Transverse colon (tissue), 4 donors: ENCODE data around the gene GPRIN3. TPM values are rescaled to one million over a fixed set of nuclear protein-coding genes. Genes with fewer than 3 reads are reported as not detected.

Source experiments
- DNase-seq: peaks from one replicate; pipeline ENCODE4 v3.0.0-alpha.2; 2019
- H3K27ac ChIP-seq, 4 donors: fragments of 200-600 bp; sonication (generic); 2 replicates each; pipeline ENCODE4 v1.5.1; 2016 to 2018; ENCODE audit warnings: inconsistent platforms in 4 of 4
- H3K27me3 ChIP-seq: fragments of 200-600 bp; sonication (generic); 2 replicates; pipeline ENCODE4 v1.5.1; 2017; ENCODE audit warnings: inconsistent platforms
- H3K36me3 ChIP-seq, 4 donors: fragments of 200-600 bp; sonication (generic); 2 replicates each; pipeline ENCODE4 v1.5.1; 2017 to 2019; ENCODE audit warnings: inconsistent platforms in 4 of 4
- H3K4me1 ChIP-seq, 4 donors: fragments of 200-600 bp; sonication (generic); 2 replicates each; pipeline ENCODE4 v1.5.1; 2017 to 2020; ENCODE audit warnings: inconsistent platforms in 4 of 4
- H3K4me3 ChIP-seq, 4 donors: fragments of 200-600 bp; sonication (generic); 1 replicate in 1 of 4; 2 replicates in 3 of 4; pipeline versions ENCODE4 v1.5.1 to v1.6.1; 2017 to 2019; ENCODE audit warnings: inconsistent platforms in 4 of 4
- H3K9me3 ChIP-seq, 2 donors: fragments of 200-600 bp; sonication (generic); 2 replicates each; pipeline ENCODE4 v1.5.1; 2017 to 2019; ENCODE audit warnings: inconsistent platforms in 2 of 2
- EP300 ChIP-seq: sonication (generic); formaldehyde crosslinking; IDR thresholded peaks from one replicate; pipeline ENCODE4 v1.6.1; 2017; ENCODE audit warnings: antibody characterized with exemption, low read depth
- POLR2A ChIP-seq: fragments of 450-650 bp; IDR thresholded peaks from one replicate; pipeline ENCODE4 v1.6.1; 2016; ENCODE audit warnings: antibody characterized with exemption, mild to moderate bottlenecking, moderate library complexity
- POLR2AphosphoS5 ChIP-seq, 3 donors: sonication (generic); formaldehyde crosslinking; IDR thresholded peaks; one replicate each; pipeline ENCODE4 v1.6.1; 2016; ENCODE audit warnings: antibody characterized with exemption in 3 of 3
- WGBS, 2 donors: methylation state at CpG; one replicate each; pipeline ENCODE4 v1.1.5; 2018; ENCODE audit warnings: low coverage in 1 of 2; 5-methylcytosine and 5-hydroxymethylcytosine counted together
- in situ Hi-C, 4 donors: fragments of 200-750 bp; cut with MboI; loops; one replicate each; pipeline versions ENCODE4 v1.15.0 to v1.15.1; 2017; ENCODE audit warnings: low sequenced_read_pairs in 3 of 4, low pct_ligation_motif_present in 1 of 4, low pct_unique_long_range_greater_than_20kb in 1 of 4
- intact Hi-C: fragments of 100-400 bp; cut with DNase I; formaldehyde crosslinking; loops from one replicate; pipeline ENCODE4 v1.15.1; 2023; ENCODE audit warnings: low total_unique reads
- total RNA-seq, 4 donors: library from RNA; depleted of rRNA; stranded (reverse); fragments of >200 nt; gene quantifications; one replicate each; pipeline ENCODE4 v1.1.0, GENCODE V29; 2016
- TF ChIP-seq, protein P1 (sequence below), 5 experiments: fragments of 200-600 bp in 3 of 5; fragments of 450-650 bp in 2 of 5; sonication (generic) in 3 of 5; IDR thresholded peaks; 1 replicate in 2 of 5; 2 replicates in 3 of 5; pipeline ENCODE4 v1.5.1; 2016 to 2017; ENCODE audit warnings: antibody characterized with exemption in 5 of 5, inconsistent platforms in 3 of 5, mild to moderate bottlenecking in 2 of 5, moderate library complexity in 1 of 5

Gene GPRIN3
- total RNA-seq, 4 donors from 2014 or later, result 10.1 to 21.4 (median 12.8) TPM

- Histone ChIP-seq H3K36me3 (no peaks in the 10 kb centered on the region), H3K9me3 (no peaks in the 10 kb centered on the region), H3K27ac (no peak overlapping the region), H3K4me3 (no peak overlapping the region), H3K4me1 (peaks cover 0 to 7% (median 4%) of the 10 kb centered on the region in 4 donors), H3K27me3 (no peaks in the 10 kb centered on the region)
- DNase-seq, result no peak
- intact Hi-C loops (no loop called here), in situ Hi-C loops (no loop called here)
- TF ChIP-seq POLR2AphosphoS5 (IDR thresholded peaks at IDR 0.05), result no peak
- TF ChIP-seq, protein P1, sequence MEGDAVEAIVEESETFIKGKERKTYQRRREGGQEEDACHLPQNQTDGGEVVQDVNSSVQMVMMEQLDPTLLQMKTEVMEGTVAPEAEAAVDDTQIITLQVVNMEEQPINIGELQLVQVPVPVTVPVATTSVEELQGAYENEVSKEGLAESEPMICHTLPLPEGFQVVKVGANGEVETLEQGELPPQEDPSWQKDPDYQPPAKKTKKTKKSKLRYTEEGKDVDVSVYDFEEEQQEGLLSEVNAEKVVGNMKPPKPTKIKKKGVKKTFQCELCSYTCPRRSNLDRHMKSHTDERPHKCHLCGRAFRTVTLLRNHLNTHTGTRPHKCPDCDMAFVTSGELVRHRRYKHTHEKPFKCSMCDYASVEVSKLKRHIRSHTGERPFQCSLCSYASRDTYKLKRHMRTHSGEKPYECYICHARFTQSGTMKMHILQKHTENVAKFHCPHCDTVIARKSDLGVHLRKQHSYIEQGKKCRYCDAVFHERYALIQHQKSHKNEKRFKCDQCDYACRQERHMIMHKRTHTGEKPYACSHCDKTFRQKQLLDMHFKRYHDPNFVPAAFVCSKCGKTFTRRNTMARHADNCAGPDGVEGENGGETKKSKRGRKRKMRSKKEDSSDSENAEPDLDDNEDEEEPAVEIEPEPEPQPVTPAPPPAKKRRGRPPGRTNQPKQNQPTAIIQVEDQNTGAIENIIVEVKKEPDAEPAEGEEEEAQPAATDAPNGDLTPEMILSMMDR (IDR thresholded peaks at IDR 0.05), result no peak
- no peak for TF ChIP-seq POLR2A
- no peak for TF ChIP-seq EP300
Observed at GRCh38 chr4:89334311-89334710, 26.7 kb upstream of the GPRIN3 start.

DNA sequence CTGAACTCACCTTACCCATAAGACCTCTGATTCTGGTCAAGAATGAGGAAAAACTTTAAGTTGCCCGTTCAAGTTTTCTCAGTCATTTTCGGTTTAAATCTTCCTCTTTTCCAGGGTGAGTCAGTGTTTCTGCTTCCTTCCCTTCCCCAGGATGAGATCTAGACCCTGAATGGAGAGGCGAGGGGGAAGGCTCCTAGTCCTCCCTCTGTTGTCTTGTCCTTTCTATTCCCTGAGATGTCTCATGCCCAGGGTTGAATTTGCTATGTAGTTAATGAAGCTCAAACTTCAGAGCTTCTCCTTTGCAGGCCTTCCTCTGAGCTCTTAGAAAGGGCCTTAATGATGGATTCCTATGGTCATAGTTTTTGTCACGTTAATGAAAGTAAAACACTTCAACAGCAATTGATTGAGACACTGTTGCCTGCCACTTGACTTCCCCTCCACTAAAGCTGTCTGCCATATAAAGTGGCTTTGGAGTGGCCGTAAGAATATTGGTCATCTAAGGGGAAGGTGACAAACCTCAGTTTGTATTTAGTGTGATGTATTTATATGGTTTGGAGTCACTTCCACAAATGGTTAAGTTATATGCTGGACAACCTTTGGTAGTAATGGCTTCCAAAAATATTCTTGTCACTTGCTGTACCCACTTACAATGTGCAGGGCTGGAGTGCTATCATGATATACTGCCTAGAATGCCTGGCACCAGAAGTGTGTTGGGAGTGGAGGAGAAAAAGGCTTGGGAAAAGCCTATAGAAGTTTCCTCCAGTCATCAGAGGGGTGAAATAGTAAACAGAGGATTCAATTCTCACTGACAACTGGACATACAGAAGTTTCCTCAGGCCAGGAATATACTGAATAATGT lies 24.3 kb upstream of the GPRIN3 start:
- Histone ChIP-seq H3K4me3 (no peak overlapping the region), H3K27ac (peak overlapping the region in 1 of 4 donors; percentile 19), H3K9me3 (no peaks in the 10 kb centered on the region), H3K4me1 (peaks cover 0 to 7% (median 4%) of the 10 kb centered on the region in 4 donors), H3K36me3 (no peaks in the 10 kb centered on the region), H3K27me3 (no peaks in the 10 kb centered on the region)
- in situ Hi-C loops, result no loop called here
- WGBS, 2 donors, result 80% methylated on average over 4 to 5 of the region's 5 CpGs
- DNase-seq, result no peak
- intact Hi-C loops, result no loop called here
- TF ChIP-seq EP300 (no peak), POLR2AphosphoS5 (IDR thresholded peaks at IDR 0.05) (no peak), POLR2A (no peak)
- TF ChIP-seq, protein P1 (IDR thresholded peaks at IDR 0.05), result no peak

DNA sequence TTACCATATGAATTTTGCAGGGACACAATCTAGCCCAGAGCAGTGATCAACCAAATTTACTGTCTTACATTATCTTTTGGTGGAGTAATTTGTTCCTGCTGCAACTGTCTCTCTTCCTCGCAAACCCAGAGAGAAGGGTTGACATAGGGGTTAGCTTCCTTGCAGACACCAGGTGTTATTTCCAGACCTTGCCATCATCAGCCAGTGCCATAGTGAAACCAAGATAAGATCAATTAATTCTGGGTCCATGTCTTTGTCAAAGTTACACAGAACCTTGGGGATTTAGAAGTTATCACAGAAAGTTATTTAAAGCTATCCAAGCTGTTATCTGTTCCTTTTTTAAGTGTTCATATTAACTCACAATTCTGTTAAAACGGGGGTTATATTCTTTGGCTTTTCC lies 23.6 kb upstream of the GPRIN3 start:
- in situ Hi-C loops, result no loop called here
- TF ChIP-seq POLR2A (no peak), EP300 (no peak), POLR2AphosphoS5 (IDR thresholded peaks at IDR 0.05) (no peak)
- TF ChIP-seq, protein P1 (IDR thresholded peaks at IDR 0.05), result no peak
- Histone ChIP-seq H3K9me3 (no peaks in the 10 kb centered on the region), H3K36me3 (no peaks in the 10 kb centered on the region), H3K4me1 (peaks cover 0 to 7% (median 4%) of the 10 kb centered on the region in 4 donors), H3K27me3 (no peaks in the 10 kb centered on the region), H3K4me3 (no peak overlapping the region), H3K27ac (peak overlapping the region in 1 of 4 donors; percentile 19)
- DNase-seq, result no peak
- 79 to 87% methylated on average over 2 of the region's 2 CpGs for WGBS, 2 donors
- intact Hi-C loops, result no loop called here

GRCh38 chr4:89329280-89329679 lies 21.7 kb upstream of the GPRIN3 start:
- H3K9me3 ChIP-seq, result no peaks in the 10 kb centered on the region
- TF ChIP-seq POLR2A, result no peak
- TF ChIP-seq POLR2AphosphoS5 (IDR thresholded peaks at IDR 0.05), result no peak
- TF ChIP-seq, protein P1 (IDR thresholded peaks at IDR 0.05), result no peak
- no peak for TF ChIP-seq EP300
- 84 to 100% methylated on average over 1 of the region's 1 CpG for WGBS, 2 donors
- no peaks in the 10 kb centered on the region for H3K36me3 ChIP-seq
- no peak overlapping the region for H3K4me3 ChIP-seq
- in situ Hi-C loops, result no loop called here
- H3K4me1 ChIP-seq, result peaks cover 0 to under 1% (median 0%) of the 10 kb centered on the region in 4 donors
- intact Hi-C loops, result no loop called here
- DNase-seq, result no peak
- H3K27me3 ChIP-seq, result no peaks in the 10 kb centered on the region
- H3K27ac ChIP-seq, result no peak overlapping the region
